Measurements from ENCODE around the gene CSDE1.
A peak's percentile ranks its signal among the peaks of the same experiment; 100 is the strongest.
"Not testable (repeated sequence)": the region's sequence is repeated elsewhere in the genome, so short reads cannot be mapped to it uniquely, and the experiment has no call there.

The CSDE1 gene

DNA sequence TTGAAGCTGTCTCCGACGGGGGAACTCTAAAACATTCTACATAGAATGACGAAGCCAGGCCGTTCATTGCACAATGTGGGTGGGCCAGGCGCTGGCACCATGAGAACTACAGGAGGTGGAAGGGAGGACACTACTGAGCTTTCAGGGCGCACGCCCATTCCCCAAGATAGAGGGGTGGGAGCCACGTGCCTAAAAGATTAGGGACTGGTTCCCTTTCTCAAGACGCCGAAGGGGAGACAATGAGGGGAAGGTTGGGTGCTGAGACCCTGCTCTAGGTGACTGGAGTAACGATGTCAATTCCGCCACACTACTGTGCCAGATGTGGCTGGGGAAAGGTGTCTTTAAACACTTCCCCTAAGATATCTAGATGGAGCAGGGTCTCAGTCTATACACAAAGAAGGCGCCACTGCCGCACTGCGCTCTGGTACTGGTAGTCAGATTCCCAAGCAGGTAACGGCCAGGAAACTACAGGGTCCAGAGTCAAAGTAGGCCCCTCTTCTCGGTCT lies 782 bp downstream of the CSDE1 start:
- Mint-ChIP-seq H3K4me1 (ENCODE audit: low read depth) (peaks cover 48% of the 10 kb centered on the region), H3K27ac (peak overlapping the region; percentile 100), H3K9me3 (peaks cover 5% of the 10 kb centered on the region), H3K4me3 (peak overlapping the region; percentile 99), H3K36me3 (ENCODE audit: low read depth) (peaks cover 22% of the 10 kb centered on the region), H3K27me3 (ENCODE audit: low read depth) (no peaks in the 10 kb centered on the region)

DNA sequence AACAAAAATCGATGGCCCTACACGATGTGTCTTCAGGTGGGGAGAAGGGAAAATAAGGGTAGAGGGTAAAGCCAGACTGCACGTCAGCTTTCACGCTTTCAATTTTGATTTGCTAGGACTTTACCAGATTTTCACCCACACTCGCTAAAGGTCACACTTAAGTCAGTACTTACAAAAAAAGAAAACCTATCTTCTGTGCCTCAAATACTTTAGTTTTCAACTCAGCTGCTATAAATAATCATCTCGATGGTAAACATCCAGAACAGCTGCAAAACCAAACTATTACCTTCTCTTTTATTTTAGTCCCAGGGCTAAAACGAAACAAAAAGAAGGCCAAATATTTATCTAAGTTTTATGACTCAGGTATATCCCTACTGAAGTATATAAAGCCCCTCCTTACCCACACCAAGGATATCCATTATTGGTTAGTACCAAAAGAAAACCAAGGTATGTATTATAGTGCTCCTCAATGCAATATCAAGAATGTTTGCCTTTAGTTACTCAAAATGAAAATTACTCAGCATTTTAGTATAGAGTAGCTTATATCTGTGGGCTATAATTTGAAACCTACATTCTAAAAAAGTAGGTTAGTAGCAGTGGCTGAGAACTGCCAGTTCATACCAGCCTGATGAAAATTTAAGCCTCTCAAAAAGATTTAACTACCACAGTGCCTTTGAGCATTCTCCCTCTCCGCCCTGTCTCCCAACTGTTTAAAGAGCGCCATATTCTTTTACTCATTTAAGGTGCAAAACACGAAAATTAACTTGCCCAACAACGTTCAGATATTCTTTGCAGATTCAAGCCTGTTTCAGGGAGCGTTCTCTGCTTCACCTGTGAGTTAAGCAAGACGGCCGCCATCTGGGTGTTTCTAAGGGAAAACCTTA lies 1.5 kb downstream of the CSDE1 start:
- H3K27ac Mint-ChIP-seq, result peak overlapping the region; percentile 100
- H3K36me3 Mint-ChIP-seq (ENCODE audit: low read depth), result peaks cover 22% of the 10 kb centered on the region
- H3K4me1 Mint-ChIP-seq (ENCODE audit: low read depth), result peaks cover 55% of the 10 kb centered on the region
- peak overlapping the region; percentile 99 for H3K4me3 Mint-ChIP-seq
- peaks cover 5% of the 10 kb centered on the region for H3K9me3 Mint-ChIP-seq
- no peaks in the 10 kb centered on the region for H3K27me3 Mint-ChIP-seq (ENCODE audit: low read depth)

GRCh38 chr1:114755006-114755931 lies 2.5 kb downstream of the CSDE1 start:
- H3K4me3 Mint-ChIP-seq, result peak overlapping the region; percentile 99
- peaks cover 64% of the 10 kb centered on the region for H3K4me1 Mint-ChIP-seq (ENCODE audit: low read depth)
- peak overlapping the region; percentile 100 for H3K27ac Mint-ChIP-seq
- H3K9me3 Mint-ChIP-seq, result peaks cover 5% of the 10 kb centered on the region
- no peaks in the 10 kb centered on the region for H3K27me3 Mint-ChIP-seq (ENCODE audit: low read depth)
- H3K36me3 Mint-ChIP-seq (ENCODE audit: low read depth), result peaks cover 24% of the 10 kb centered on the region

- peaks cover 31% of the 10 kb centered on the region for H3K36me3 Mint-ChIP-seq (ENCODE audit: low read depth)
These were observed 4.1 kb downstream of the CSDE1 start for GRCh38 chr1:114753702-114754101.

GRCh38 chr1:114753143-114753542 lies 4.6 kb downstream of the CSDE1 start:
- H3K27ac Mint-ChIP-seq, result no peak overlapping the region
- no peaks in the 10 kb centered on the region for H3K27me3 Mint-ChIP-seq (ENCODE audit: low read depth)
- no peak overlapping the region for H3K4me3 Mint-ChIP-seq
- no peaks in the 10 kb centered on the region for H3K9me3 Mint-ChIP-seq
- peaks cover 34% of the 10 kb centered on the region for H3K36me3 Mint-ChIP-seq (ENCODE audit: low read depth)
- peaks cover 69% of the 10 kb centered on the region for H3K4me1 Mint-ChIP-seq (ENCODE audit: low read depth)

More at GRCh38 chr1:114753702-114754101, 4.1 kb downstream of the CSDE1 start:
- Mint-ChIP-seq H3K4me1 (ENCODE audit: low read depth) (peaks cover 69% of the 10 kb centered on the region), H3K4me3 (peak overlapping the region; percentile 99), H3K27ac (peak overlapping the region; percentile 78)
- not testable (repeated sequence) for H3K27me3 Mint-ChIP-seq (ENCODE audit: low read depth); H3K9me3 Mint-ChIP-seq

GRCh38 chr1:114750780-114751179 lies 7.0 kb downstream of the CSDE1 start:
- H3K36me3 Mint-ChIP-seq (ENCODE audit: low read depth), result peaks cover 35% of the 10 kb centered on the region
- H3K27me3 Mint-ChIP-seq (ENCODE audit: low read depth), result no peaks in the 10 kb centered on the region
- peaks cover 70% of the 10 kb centered on the region for H3K4me1 Mint-ChIP-seq (ENCODE audit: low read depth)
- no peaks in the 10 kb centered on the region for H3K9me3 Mint-ChIP-seq
- H3K27ac Mint-ChIP-seq, result no peak overlapping the region
- H3K4me3 Mint-ChIP-seq, result no peak overlapping the region

DNA sequence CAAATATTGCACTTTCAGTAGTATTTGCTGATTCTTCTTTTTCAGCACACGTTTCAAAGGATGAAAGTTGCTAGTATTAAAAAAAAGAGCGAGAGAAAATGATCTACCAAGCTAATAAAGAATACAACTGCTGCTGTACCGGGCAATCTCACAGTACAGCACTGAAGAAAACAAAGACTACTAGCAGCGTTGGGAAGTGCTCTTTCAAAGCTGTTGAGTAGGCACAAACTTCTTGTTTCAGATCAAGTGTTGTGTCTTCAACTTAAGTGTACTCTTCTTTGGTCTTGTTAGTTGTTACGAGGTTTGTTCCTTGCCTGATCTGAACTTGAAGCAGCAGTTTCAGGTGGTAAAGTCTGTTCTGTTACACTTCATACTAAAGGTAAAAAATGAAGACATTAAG lies 7.9 kb downstream of the CSDE1 start:
- Mint-ChIP-seq H3K27me3 (ENCODE audit: low read depth) (no peaks in the 10 kb centered on the region), H3K27ac (no peak overlapping the region), H3K4me1 (ENCODE audit: low read depth) (peaks cover 65% of the 10 kb centered on the region), H3K4me3 (no peak overlapping the region), H3K9me3 (no peaks in the 10 kb centered on the region), H3K36me3 (ENCODE audit: low read depth) (peaks cover 39% of the 10 kb centered on the region)

DNA sequence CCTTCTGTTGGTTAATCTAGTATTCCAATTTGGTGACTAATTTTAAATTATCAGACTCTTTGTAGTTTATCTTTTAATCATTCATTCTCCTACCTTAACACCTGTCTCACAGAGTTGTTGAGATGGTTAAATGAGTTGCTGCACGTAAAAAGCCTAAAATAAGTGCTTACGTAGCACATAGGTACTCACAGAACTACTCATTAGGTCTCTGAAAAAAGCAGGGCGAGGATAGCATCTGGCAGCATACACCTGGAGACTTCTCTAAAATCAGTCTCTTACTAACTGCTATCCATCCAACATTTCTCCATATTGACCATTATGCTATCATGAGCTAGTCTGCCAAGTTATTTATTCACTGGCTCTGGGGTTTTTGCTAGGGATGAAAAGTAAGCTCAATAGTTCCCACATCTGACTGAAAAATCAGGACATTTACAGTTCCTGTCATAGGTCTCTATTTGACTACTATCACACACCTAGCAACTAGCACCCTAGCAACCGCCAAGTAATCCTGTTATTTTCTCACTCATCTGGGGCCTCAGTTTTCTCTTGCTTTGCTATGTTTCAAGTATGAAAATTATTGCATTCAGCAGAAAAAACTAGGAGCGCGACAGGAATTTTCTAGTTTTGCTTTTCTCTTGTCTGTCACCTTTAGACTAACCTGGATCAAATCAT lies 11.2 kb downstream of the CSDE1 start:
- H3K4me1 Mint-ChIP-seq (ENCODE audit: low read depth), result peaks cover 47% of the 10 kb centered on the region
- no peaks in the 10 kb centered on the region for H3K9me3 Mint-ChIP-seq
- H3K4me3 Mint-ChIP-seq, result no peak overlapping the region
- peaks cover 48% of the 10 kb centered on the region for H3K36me3 Mint-ChIP-seq (ENCODE audit: low read depth)
- H3K27ac Mint-ChIP-seq, result peak overlapping the region; percentile 43
- H3K27me3 Mint-ChIP-seq (ENCODE audit: low read depth), result no peaks in the 10 kb centered on the region

- H3K27ac Mint-ChIP-seq, result peak overlapping the region; percentile 52
- peaks cover 40% of the 10 kb centered on the region for H3K4me1 Mint-ChIP-seq (ENCODE audit: low read depth)
- H3K9me3 Mint-ChIP-seq, result no peaks in the 10 kb centered on the region
- H3K27me3 Mint-ChIP-seq (ENCODE audit: low read depth), result no peaks in the 10 kb centered on the region
- H3K4me3 Mint-ChIP-seq, result no peak overlapping the region
- peaks cover 50% of the 10 kb centered on the region for H3K36me3 Mint-ChIP-seq (ENCODE audit: low read depth)
These were observed 12.5 kb downstream of the CSDE1 start for GRCh38 chr1:114745291-114745690.

DNA sequence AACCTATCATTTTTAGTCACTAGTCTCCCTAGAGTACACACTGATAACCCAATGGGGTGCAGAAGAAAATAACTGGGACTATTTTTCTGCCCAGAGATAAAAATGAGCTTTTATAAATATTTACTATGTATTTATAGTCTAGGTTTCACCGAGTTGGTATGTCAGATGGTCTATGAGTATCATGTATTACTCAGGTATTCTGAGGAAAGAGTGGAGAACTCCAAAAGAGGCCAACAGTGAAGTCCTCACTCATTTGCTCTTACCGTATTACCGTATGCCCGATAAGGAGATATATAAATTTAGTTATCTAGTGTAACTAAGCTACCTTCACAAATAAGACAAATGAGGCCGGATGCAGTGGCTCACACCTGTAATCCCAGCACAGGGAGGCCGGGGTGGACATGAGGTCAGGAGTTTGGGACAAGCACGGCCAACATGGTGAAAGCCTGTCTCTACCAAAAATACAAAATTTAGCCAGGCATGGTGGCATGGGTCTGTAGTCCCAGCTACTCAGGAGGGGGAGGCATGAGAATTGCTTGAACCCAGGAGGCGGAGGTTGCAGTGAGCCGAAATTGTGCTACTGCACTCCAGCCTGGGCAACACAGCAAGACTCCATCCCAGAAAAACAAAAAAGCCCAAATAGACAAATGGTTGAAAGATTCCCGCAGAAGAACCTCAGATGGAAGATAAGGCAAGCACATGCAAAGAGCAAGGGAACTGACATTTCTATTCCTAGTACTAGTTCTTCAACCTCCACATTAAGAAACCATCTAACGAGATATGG lies 15.6 kb downstream of the CSDE1 start:
- Mint-ChIP-seq H3K27ac (no peak overlapping the region), H3K4me1 (ENCODE audit: low read depth) (peaks cover 29% of the 10 kb centered on the region), H3K9me3 (no peaks in the 10 kb centered on the region), H3K36me3 (ENCODE audit: low read depth) (peaks cover 40% of the 10 kb centered on the region), H3K4me3 (no peak overlapping the region), H3K27me3 (ENCODE audit: low read depth) (no peaks in the 10 kb centered on the region)

- H3K4me1 Mint-ChIP-seq (ENCODE audit: low read depth), result peaks cover 14% of the 10 kb centered on the region
These were observed 17.5 kb downstream of the CSDE1 start for GRCh38 chr1:114740331-114740730.

GRCh38 chr1:114737314-114737849 lies 20.4 kb downstream of the CSDE1 start:
- no peaks in the 10 kb centered on the region for H3K9me3 Mint-ChIP-seq
- peaks cover 50% of the 10 kb centered on the region for H3K36me3 Mint-ChIP-seq (ENCODE audit: low read depth)
- H3K4me3 Mint-ChIP-seq, result no peak overlapping the region
- H3K27me3 Mint-ChIP-seq (ENCODE audit: low read depth), result no peaks in the 10 kb centered on the region
- no peak overlapping the region for H3K27ac Mint-ChIP-seq
- peaks cover 10% of the 10 kb centered on the region for H3K4me1 Mint-ChIP-seq (ENCODE audit: low read depth)

More at GRCh38 chr1:114740331-114740730, 17.5 kb downstream of the CSDE1 start:
- Mint-ChIP-seq H3K4me3 (no peak overlapping the region), H3K27ac (no peak overlapping the region), H3K27me3 (ENCODE audit: low read depth) (no peaks in the 10 kb centered on the region), H3K36me3 (ENCODE audit: low read depth) (peaks cover 42% of the 10 kb centered on the region), H3K9me3 (no peaks in the 10 kb centered on the region)

GRCh38 chr1:114735479-114735878 lies 22.3 kb downstream of the CSDE1 start:
- Mint-ChIP-seq H3K36me3 (ENCODE audit: low read depth) (peaks cover 54% of the 10 kb centered on the region), H3K4me3 (no peak overlapping the region), H3K9me3 (no peaks in the 10 kb centered on the region), H3K27ac (no peak overlapping the region), H3K4me1 (ENCODE audit: low read depth) (peaks cover 8% of the 10 kb centered on the region), H3K27me3 (ENCODE audit: low read depth) (no peaks in the 10 kb centered on the region)

Measured in T-helper 1 cell treated with Interleukin-12 subunit alpha and Interleukin-12 subunit beta and Interleukin-4 antibody, amounts not matched to agents 30 μg/mL and 1 μg/mL, for 36 hours (primary cell).